GM23248 (cell line): ENCODE measurements around the gene MEDAG.

Source experiments
- EZH2 ChIP-seq: fragments of 200-600 bp; sonication (generic); IDR thresholded peaks from 2 replicates; pipeline ENCODE4 v1.6.1; 2018; ENCODE audit warnings: antibody characterized with exemption, mild to moderate bottlenecking; ENCODE audit not compliant: insufficient read depth, poor library complexity, severe bottlenecking
- EZH2phosphoT487 ChIP-seq: fragments of 200-600 bp; sonication (generic); IDR thresholded peaks from 2 replicates; pipeline ENCODE4 v1.6.1; 2018; ENCODE audit warnings: antibody characterized with exemption, moderate library complexity, mild to moderate bottlenecking, low read depth; ENCODE audit not compliant: insufficient read depth

DNA sequence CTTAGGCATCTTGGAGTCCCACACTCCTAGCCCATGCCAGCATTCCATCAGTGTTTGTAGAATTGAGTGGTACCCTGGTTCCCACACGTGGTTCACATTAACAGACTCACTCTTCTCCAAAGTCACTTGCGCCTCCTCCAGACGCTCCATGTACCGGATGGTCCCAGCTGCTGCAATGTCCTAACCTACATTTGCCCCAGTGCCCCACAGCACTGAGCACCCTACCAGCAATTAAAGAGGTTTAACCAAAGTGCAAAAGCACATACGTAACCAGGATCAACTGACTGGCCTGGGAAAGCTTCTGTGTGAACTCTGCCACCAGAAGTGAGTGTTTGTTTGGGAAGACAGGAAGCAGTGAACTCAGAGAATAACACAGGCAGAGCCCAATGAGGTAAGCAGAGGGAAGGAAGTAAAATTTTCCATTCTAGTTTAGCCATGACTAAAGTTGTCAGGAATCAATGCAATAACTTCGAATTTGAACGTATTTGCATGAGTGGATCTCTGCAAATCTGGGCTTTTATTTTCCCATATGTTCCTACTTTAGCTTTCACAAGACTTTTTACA is 7.3 kb upstream of the MEDAG start:
- no peak for TF ChIP-seq EZH2phosphoT487
- no peak for TF ChIP-seq EZH2
